HepG2 (cell line): ENCODE measurements around the gene TMEM86B. TPM values are rescaled to one million over a fixed set of nuclear protein-coding genes. Genes with fewer than 3 reads are reported as not detected.

Experiments used
- BHLHE40 ChIP-seq: IDR thresholded peaks from 2 replicates; pipeline ENCODE4 v1.6.1; 2011; ENCODE audit warnings: low read length, improper control_type of control experiment
- CHD4 ChIP-seq: fragments of 200-600 bp; sonication (generic); IDR thresholded peaks from 2 replicates; pipeline ENCODE4 v1.7.0; 2017; ENCODE audit warnings: mild to moderate bottlenecking, low read length, borderline replicate concordance
- DMAP1 ChIP-seq: IDR thresholded peaks from 2 replicates; pipeline ENCODE4 v1.6.1; 2016
- DNMT3B ChIP-seq: conservative IDR thresholded peaks from 2 replicates; pipeline ENCODE4 v1.6.1; 2016; ENCODE audit warnings: missing biosample characterization, control low read depth
- EED ChIP-seq: sonication (generic); formaldehyde crosslinking; IDR thresholded peaks from 2 replicates; pipeline ENCODE4 v1.5.0; 2020; ENCODE audit warnings: mild to moderate bottlenecking, missing genetic modification reagents
- ELF3 ChIP-seq: IDR thresholded peaks from 2 replicates; pipeline ENCODE4 v1.6.1; 2016; ENCODE audit warnings: missing genetic modification reagents, missing compliant biosample characterization
- MIXL1 ChIP-seq: IDR thresholded peaks from 2 replicates; pipeline ENCODE4 v1.6.1; 2016
- ONECUT2 ChIP-seq: sonication (generic); formaldehyde crosslinking; IDR thresholded peaks from 2 replicates; pipeline ENCODE4 v1.4.0; 2020; ENCODE audit warnings: missing genetic modification reagents
- PATZ1 ChIP-seq: sonication (generic); formaldehyde crosslinking; IDR thresholded peaks from 2 replicates; pipeline ENCODE4 v1.4.0; 2020; ENCODE audit warnings: missing genetic modification reagents
- SAP130 ChIP-seq: IDR thresholded peaks from 2 replicates; pipeline ENCODE4 v1.6.1; 2016; ENCODE audit warnings: low read depth
- THAP11 ChIP-seq: IDR thresholded peaks from 2 replicates; pipeline ENCODE4 v1.6.1; 2016; ENCODE audit warnings: missing biosample characterization, missing genetic modification reagents
- TP53 ChIP-seq: sonication (generic); formaldehyde crosslinking; conservative IDR thresholded peaks from 2 replicates; pipeline ENCODE4 v1.4.0; 2020; ENCODE audit warnings: missing genetic modification reagents
- ZBTB3 ChIP-seq: sonication (generic); formaldehyde crosslinking; IDR thresholded peaks from 2 replicates; pipeline ENCODE4 v1.4.0; 2020; ENCODE audit warnings: low read depth, mild to moderate bottlenecking, moderate library complexity, missing genetic modification reagents, borderline replicate concordance
- ZNF20 ChIP-seq: sonication (generic); formaldehyde crosslinking; IDR thresholded peaks from 2 replicates; pipeline ENCODE4 v1.4.0; 2020; ENCODE audit warnings: mild to moderate bottlenecking, moderate library complexity, missing genetic modification reagents
- ZNF263 ChIP-seq: sonication (generic); formaldehyde crosslinking; IDR thresholded peaks from 2 replicates; pipeline ENCODE4 v1.4.0; 2020; ENCODE audit warnings: missing genetic modification reagents
- ZNF501 ChIP-seq: sonication (generic); formaldehyde crosslinking; IDR thresholded peaks from 2 replicates; pipeline ENCODE4 v1.5.1; 2020; ENCODE audit warnings: mild to moderate bottlenecking, moderate library complexity, missing genetic modification reagents
- ZNF530 ChIP-seq: sonication (generic); formaldehyde crosslinking; IDR thresholded peaks from 2 replicates; pipeline ENCODE4 v1.5.0; 2020; ENCODE audit warnings: low read depth, mild to moderate bottlenecking, missing genetic modification reagents
- ZNF570 ChIP-seq: sonication (generic); formaldehyde crosslinking; IDR thresholded peaks from 2 replicates; pipeline ENCODE4 v1.4.0; 2020; ENCODE audit warnings: mild to moderate bottlenecking, missing genetic modification reagents, borderline replicate concordance
- ZNF629 ChIP-seq: sonication (generic); formaldehyde crosslinking; conservative IDR thresholded peaks from 2 replicates; pipeline ENCODE4 v1.5.0; 2020; ENCODE audit warnings: missing genetic modification reagents
- ZNF772 ChIP-seq: sonication (generic); formaldehyde crosslinking; IDR thresholded peaks from 2 replicates; pipeline ENCODE4 v1.5.0; 2020; ENCODE audit warnings: mild to moderate bottlenecking, missing genetic modification reagents
- ZSCAN22 ChIP-seq: sonication (generic); formaldehyde crosslinking; IDR thresholded peaks from 2 replicates; pipeline ENCODE4 v1.4.0; 2020; ENCODE audit warnings: mild to moderate bottlenecking, missing genetic modification reagents
- ZSCAN30 ChIP-seq: sonication (generic); formaldehyde crosslinking; IDR thresholded peaks from 2 replicates; pipeline ENCODE4 v1.5.0; 2020; ENCODE audit warnings: mild to moderate bottlenecking, missing genetic modification reagents
- ZSCAN9 ChIP-seq: IDR thresholded peaks from 2 replicates; pipeline ENCODE4 v1.6.1; 2016; ENCODE audit warnings: borderline replicate concordance
- polyA plus RNA-seq, 8 experiments: library from polyadenylated mRNA; depleted of rRNA in 3 of 8; stranded (reverse) in 7 of 8; unstranded in 1 of 8; fragments of >200 nt; fragmentation: Illumina TruSeq in 4 of 8; extraction: Trizol in 4 of 8; gene quantifications; 2 replicates each; pipeline versions ENCODE4 v1.2.1 to v1.2.3, GENCODE V29; 2011 to 2016; ENCODE audit warnings: low read depth in 4 of 8, missing spikeins in 1 of 8, mixed read lengths in 1 of 8; ENCODE audit not compliant: insufficient read depth in 1 of 8
- total RNA-seq, 5 experiments: library from RNA; depleted of rRNA; stranded (reverse); fragments of >200 nt; fragmentation: Illumina TruSeq; extraction: Trizol; gene quantifications; 2 replicates each; pipeline ENCODE4 v1.2.3, GENCODE V29; 2016; ENCODE audit warnings: low read depth in 1 of 5
- TF ChIP-seq, protein P1 (sequence below): IDR thresholded peaks from 2 replicates; pipeline ENCODE4 v1.6.1; 2016; ENCODE audit warnings: missing compliant biosample characterization, missing genetic modification reagents, borderline replicate concordance
- TF ChIP-seq, protein P2 (sequence below): sonication (generic); formaldehyde crosslinking; IDR thresholded peaks from 2 replicates; pipeline ENCODE4 v1.4.0; 2020; ENCODE audit warnings: mild to moderate bottlenecking, missing genetic modification reagents

The TMEM86B gene
- total and polyA plus RNA-seq, 2 of the 13 experiments (the other 11 are each of a cell fraction or from before 2014, with no cell fraction given), result 7.7 to 9.6 TPM

DNA sequence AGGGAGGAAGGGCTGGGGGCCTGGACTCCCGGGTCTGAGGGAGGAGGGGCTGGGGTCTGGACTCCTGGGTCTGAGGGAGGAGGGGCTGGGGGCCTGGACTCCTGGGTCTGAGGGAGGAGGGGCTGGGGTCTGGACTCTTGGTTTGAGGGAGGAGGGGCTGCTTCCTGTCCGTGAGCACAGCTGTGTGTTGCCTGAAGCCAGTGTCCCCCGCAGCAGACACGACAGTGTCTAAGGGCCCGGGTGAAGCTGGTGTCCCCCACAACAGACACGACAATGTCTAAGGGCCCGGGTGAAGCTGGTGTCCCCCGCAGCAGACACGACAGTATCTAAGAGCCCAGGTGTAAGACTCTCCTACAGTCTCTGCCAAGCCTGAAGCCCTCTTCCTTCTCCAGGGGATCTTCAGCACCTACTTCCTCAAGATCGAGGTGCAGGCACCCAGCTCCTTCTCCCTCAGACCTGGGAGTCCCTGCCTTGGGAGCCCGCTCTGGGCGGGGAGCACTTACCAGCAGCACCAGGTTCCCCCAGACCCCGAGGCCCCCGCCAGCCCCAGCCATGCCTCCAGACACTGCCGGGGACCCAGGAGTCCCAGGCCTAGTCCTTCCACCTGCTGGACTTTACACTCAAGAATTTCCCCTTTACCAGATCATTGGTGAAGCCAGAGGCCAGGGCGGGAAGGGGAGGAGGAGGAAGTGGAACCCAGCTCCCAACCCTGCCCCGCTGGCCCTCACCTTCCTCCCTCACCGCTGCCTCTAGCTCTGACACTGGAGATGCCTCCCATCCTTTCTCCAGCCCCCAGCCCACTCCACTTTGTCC, 19.5 kb downstream of the TMEM86B start, which contains the start of gene PTPRH (continued):
- TF ChIP-seq ELF3 (CRISPR knock-in tag) (peak; percentile 81), ZNF263 (CRISPR knock-in tag) (peak; percentile 96), DMAP1 (CRISPR knock-in tag) (no peak), ZSCAN9 (CRISPR knock-in tag) (0 out of 2 replicates have a peak, but pooled peaks have one; percentile 2), ZNF570 (CRISPR knock-in tag) (no peak), CHD4 (no peak), EED (CRISPR knock-in tag) (0 out of 2 replicates have a peak, but pooled peaks have one; percentile 59), ZSCAN30 (CRISPR knock-in tag) (no peak), ZNF20 (no peak), MIXL1 (CRISPR knock-in tag) (no peak), TP53 (no peak), BHLHE40 (no peak), ONECUT2 (no peak), PATZ1 (CRISPR knock-in tag) (no peak; the same call in 1 of the 2 replicates), ZNF629 (CRISPR knock-in tag) (no peak; the same call in 1 of the 2 replicates), ZNF530 (CRISPR knock-in tag) (no peak), DNMT3B (no peak), ZNF501 (CRISPR knock-in tag) (no peak), ZSCAN22 (CRISPR knock-in tag) (peak; percentile 98), ZNF772 (0 out of 2 replicates have a peak, but pooled peaks have one; percentile 4), SAP130 (no peak), THAP11 (0 out of 2 replicates have a peak, but pooled peaks have one; percentile 27), ZBTB3 (no peak)
- TF ChIP-seq, protein P1, sequence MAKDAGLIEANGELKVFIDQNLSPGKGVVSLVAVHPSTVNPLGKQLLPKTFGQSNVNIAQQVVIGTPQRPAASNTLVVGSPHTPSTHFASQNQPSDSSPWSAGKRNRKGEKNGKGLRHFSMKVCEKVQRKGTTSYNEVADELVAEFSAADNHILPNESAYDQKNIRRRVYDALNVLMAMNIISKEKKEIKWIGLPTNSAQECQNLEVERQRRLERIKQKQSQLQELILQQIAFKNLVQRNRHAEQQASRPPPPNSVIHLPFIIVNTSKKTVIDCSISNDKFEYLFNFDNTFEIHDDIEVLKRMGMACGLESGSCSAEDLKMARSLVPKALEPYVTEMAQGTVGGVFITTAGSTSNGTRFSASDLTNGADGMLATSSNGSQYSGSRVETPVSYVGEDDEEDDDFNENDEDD (CRISPR knock-in tag), result peak; percentile 75; the same call in 1 of the 2 replicates
- TF ChIP-seq, protein P2, sequence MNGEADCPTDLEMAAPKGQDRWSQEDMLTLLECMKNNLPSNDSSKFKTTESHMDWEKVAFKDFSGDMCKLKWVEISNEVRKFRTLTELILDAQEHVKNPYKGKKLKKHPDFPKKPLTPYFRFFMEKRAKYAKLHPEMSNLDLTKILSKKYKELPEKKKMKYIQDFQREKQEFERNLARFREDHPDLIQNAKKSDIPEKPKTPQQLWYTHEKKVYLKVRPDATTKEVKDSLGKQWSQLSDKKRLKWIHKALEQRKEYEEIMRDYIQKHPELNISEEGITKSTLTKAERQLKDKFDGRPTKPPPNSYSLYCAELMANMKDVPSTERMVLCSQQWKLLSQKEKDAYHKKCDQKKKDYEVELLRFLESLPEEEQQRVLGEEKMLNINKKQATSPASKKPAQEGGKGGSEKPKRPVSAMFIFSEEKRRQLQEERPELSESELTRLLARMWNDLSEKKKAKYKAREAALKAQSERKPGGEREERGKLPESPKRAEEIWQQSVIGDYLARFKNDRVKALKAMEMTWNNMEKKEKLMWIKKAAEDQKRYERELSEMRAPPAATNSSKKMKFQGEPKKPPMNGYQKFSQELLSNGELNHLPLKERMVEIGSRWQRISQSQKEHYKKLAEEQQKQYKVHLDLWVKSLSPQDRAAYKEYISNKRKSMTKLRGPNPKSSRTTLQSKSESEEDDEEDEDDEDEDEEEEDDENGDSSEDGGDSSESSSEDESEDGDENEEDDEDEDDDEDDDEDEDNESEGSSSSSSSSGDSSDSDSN, result no peak; the same call in 1 of the 2 replicates
